ENCODE measurements around the gene MFN1.

MFN1 gene

DNA sequence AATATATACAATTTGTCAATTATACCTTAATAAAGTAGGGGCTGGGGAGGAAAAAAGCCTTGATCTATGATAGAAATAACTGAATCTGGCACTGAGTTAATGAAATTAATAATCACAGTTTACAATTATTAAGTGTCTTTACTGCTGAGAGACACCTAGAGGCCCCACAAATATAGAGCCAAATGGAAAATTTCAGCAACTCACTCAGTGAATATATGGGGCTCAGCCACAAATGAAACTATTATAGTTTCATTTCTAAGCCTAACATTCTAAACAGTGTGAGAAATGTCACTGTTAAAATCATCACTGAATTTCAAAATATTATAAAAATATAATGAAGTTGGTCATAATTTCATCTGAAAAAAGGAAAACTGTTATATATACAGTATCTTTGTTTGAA lies 63.5 kb downstream of the MFN1 start:
- H3K36me3 ChIP-seq (ENCODE audit: insufficient read depth, low read length): peaks cover 69% of the 10 kb centered on the region
- no peak overlapping the region for H3K9ac ChIP-seq (ENCODE audit: low read depth, low read length)
- ATAC-seq (ENCODE audit: insufficient read depth, low read depth): no peak
- DNase-seq: no peak
- H3K4me3 ChIP-seq (ENCODE audit: low read depth in 1 of 2, low read length in 2 of 2): no peak overlapping the region
- no peaks in the 10 kb centered on the region for H3K27me3 ChIP-seq (ENCODE audit: insufficient read depth, low read length, poor library complexity)
- no peaks in the 10 kb centered on the region for H4K20me1 ChIP-seq (ENCODE audit: insufficient read depth, low read length)
- no peaks in the 10 kb centered on the region for H3K4me1 ChIP-seq (ENCODE audit: insufficient read depth, low read length)
- H3K79me2 ChIP-seq (ENCODE audit: insufficient read depth, low read length): no peaks in the 10 kb centered on the region
- no peaks in the 10 kb centered on the region for H3K9me3 ChIP-seq (ENCODE audit: insufficient read depth, low read length, severe bottlenecking)
- TF ChIP-seq, protein P1, sequence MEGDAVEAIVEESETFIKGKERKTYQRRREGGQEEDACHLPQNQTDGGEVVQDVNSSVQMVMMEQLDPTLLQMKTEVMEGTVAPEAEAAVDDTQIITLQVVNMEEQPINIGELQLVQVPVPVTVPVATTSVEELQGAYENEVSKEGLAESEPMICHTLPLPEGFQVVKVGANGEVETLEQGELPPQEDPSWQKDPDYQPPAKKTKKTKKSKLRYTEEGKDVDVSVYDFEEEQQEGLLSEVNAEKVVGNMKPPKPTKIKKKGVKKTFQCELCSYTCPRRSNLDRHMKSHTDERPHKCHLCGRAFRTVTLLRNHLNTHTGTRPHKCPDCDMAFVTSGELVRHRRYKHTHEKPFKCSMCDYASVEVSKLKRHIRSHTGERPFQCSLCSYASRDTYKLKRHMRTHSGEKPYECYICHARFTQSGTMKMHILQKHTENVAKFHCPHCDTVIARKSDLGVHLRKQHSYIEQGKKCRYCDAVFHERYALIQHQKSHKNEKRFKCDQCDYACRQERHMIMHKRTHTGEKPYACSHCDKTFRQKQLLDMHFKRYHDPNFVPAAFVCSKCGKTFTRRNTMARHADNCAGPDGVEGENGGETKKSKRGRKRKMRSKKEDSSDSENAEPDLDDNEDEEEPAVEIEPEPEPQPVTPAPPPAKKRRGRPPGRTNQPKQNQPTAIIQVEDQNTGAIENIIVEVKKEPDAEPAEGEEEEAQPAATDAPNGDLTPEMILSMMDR (IDR thresholded peaks at IDR 0.05; ENCODE audit: borderline replicate concordance, extremely low read depth, low read length, poor library complexity, severe bottlenecking): no peak
- no peak for TF ChIP-seq EZH2 (IDR thresholded peaks at IDR 0.05; ENCODE audit: borderline replicate concordance, low read depth, low read length, severe bottlenecking)
- no peak overlapping the region for H3K4me2 ChIP-seq (ENCODE audit: insufficient read depth, low read length)
- no peak overlapping the region for H2AFZ ChIP-seq (ENCODE audit: low read depth, low read length)
- no peak overlapping the region for H3K27ac ChIP-seq (ENCODE audit: low read length)

DNA sequence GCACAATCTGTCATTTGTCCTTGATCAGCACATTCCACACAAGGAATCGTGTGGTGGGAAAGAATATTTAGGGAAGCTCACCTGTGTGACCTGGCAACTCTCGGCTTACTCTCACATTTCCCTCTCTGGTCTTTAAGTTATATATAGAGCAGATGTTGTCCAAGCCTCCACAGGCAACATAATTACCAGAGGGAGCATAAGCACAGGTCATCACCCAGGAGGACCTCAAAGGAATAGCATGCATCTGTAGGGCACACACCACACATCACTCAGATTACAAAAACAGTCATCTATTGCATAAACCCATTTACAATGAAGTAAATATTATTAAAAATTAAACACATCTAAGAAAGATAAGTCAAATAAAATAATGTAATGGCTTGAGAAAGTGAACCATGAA lies 67.3 kb downstream of the MFN1 start:
- Histone ChIP-seq H3K79me2 (ENCODE audit: insufficient read depth, low read length) (peaks cover 2% of the 10 kb centered on the region; the same call in 1 of the 2 replicates), H3K4me2 (ENCODE audit: insufficient read depth, low read length) (no peak overlapping the region), H3K27me3 (ENCODE audit: insufficient read depth, low read length, poor library complexity) (no peaks in the 10 kb centered on the region), H3K4me3 (ENCODE audit: low read depth in 1 of 2, low read length in 2 of 2) (no peak overlapping the region), H3K4me1 (ENCODE audit: insufficient read depth, low read length) (no peaks in the 10 kb centered on the region), H4K20me1 (ENCODE audit: insufficient read depth, low read length) (no peaks in the 10 kb centered on the region; the same call in 1 of the 2 replicates), H3K36me3 (ENCODE audit: insufficient read depth, low read length) (peaks cover 79% of the 10 kb centered on the region), H2AFZ (ENCODE audit: low read depth, low read length) (no peak overlapping the region), H3K27ac (ENCODE audit: low read length) (no peak overlapping the region), H3K9ac (ENCODE audit: low read depth, low read length) (no peak overlapping the region), H3K9me3 (ENCODE audit: insufficient read depth, low read length, severe bottlenecking) (no peaks in the 10 kb centered on the region)
- ATAC-seq (ENCODE audit: insufficient read depth, low read depth) (no peak), DNase-seq (no peak)
- TF ChIP-seq EZH2 (IDR thresholded peaks at IDR 0.05; ENCODE audit: borderline replicate concordance, low read depth, low read length, severe bottlenecking): no peak
- TF ChIP-seq, protein P1 (IDR thresholded peaks at IDR 0.05; ENCODE audit: borderline replicate concordance, extremely low read depth, low read length, poor library complexity, severe bottlenecking): no peak

DNA sequence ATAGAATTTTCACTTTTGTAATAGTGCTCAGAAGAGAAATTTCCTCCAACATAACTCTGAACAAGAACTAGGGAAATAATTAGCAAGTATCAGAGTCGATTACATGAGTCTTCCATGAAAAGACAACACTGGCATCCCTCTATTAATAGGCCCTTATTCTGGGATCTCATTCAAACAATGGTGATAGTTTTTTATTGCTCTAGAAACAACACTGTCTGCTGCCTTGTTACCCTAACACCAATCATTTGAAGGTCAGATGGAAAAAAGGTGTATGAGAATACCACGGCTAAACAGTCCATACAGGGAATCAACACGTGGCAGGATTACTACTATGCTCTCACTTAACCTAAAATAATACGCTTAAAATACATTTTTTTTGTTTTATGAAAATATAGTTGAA lies 67.9 kb downstream of the MFN1 start:
- no peaks in the 10 kb centered on the region for H3K27me3 ChIP-seq (ENCODE audit: insufficient read depth, low read length, poor library complexity)
- H2AFZ ChIP-seq (ENCODE audit: low read depth, low read length): no peak overlapping the region
- H3K9ac ChIP-seq (ENCODE audit: low read depth, low read length): no peak overlapping the region
- no peaks in the 10 kb centered on the region for H3K9me3 ChIP-seq (ENCODE audit: insufficient read depth, low read length, severe bottlenecking)
- H3K27ac ChIP-seq (ENCODE audit: low read length): no peak overlapping the region
- no peaks in the 10 kb centered on the region for H3K4me1 ChIP-seq (ENCODE audit: insufficient read depth, low read length)
- H3K36me3 ChIP-seq (ENCODE audit: insufficient read depth, low read length): peaks cover 73% of the 10 kb centered on the region
- no peak for TF ChIP-seq EZH2 (IDR thresholded peaks at IDR 0.05; ENCODE audit: borderline replicate concordance, low read depth, low read length, severe bottlenecking)
- TF ChIP-seq, protein P1 (IDR thresholded peaks at IDR 0.05; ENCODE audit: borderline replicate concordance, extremely low read depth, low read length, poor library complexity, severe bottlenecking): no peak
- ATAC-seq (ENCODE audit: insufficient read depth, low read depth): no peak
- peaks cover 2% of the 10 kb centered on the region; the same call in 1 of the 2 replicates for H3K79me2 ChIP-seq (ENCODE audit: insufficient read depth, low read length)
- H4K20me1 ChIP-seq (ENCODE audit: insufficient read depth, low read length): no peaks in the 10 kb centered on the region; the same call in 1 of the 2 replicates
- no peak for DNase-seq
- no peak overlapping the region for H3K4me3 ChIP-seq (ENCODE audit: low read depth in 1 of 2, low read length in 2 of 2)
- H3K4me2 ChIP-seq (ENCODE audit: insufficient read depth, low read length): no peak overlapping the region

DNA sequence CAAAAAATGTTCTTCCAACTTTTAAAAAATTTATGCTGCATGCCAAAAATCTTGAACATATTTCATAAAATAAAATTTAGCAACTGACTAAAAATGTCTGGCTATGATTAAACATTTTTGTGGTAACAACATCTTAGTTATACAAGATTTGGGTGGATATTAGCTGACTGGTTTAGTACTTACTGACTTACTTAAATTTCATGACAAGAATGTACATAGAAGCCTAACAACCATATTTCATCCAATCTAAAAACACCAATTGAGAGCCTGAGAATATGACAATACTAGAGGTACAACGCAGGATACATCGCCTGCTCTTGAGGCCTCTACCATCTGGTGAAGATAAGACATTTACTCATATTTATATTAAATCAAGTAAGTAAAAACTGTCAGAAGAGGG lies 69.2 kb downstream of the MFN1 start:
- no peak overlapping the region for H3K9ac ChIP-seq (ENCODE audit: low read depth, low read length)
- no peaks in the 10 kb centered on the region for H3K27me3 ChIP-seq (ENCODE audit: insufficient read depth, low read length, poor library complexity)
- H2AFZ ChIP-seq (ENCODE audit: low read depth, low read length): no peak overlapping the region
- no peaks in the 10 kb centered on the region for H3K9me3 ChIP-seq (ENCODE audit: insufficient read depth, low read length, severe bottlenecking)
- H3K79me2 ChIP-seq (ENCODE audit: insufficient read depth, low read length): peaks cover 4% of the 10 kb centered on the region
- no peak overlapping the region for H3K4me3 ChIP-seq (ENCODE audit: low read depth in 1 of 2, low read length in 2 of 2)
- no peaks in the 10 kb centered on the region; the same call in 1 of the 2 replicates for H4K20me1 ChIP-seq (ENCODE audit: insufficient read depth, low read length)
- TF ChIP-seq, protein P1 (IDR thresholded peaks at IDR 0.05; ENCODE audit: borderline replicate concordance, extremely low read depth, low read length, poor library complexity, severe bottlenecking): no peak
- TF ChIP-seq EZH2 (IDR thresholded peaks at IDR 0.05; ENCODE audit: borderline replicate concordance, low read depth, low read length, severe bottlenecking): no peak
- H3K36me3 ChIP-seq (ENCODE audit: insufficient read depth, low read length): peaks cover 63% of the 10 kb centered on the region
- no peak overlapping the region for H3K27ac ChIP-seq (ENCODE audit: low read length)
- no peak overlapping the region for H3K4me2 ChIP-seq (ENCODE audit: insufficient read depth, low read length)
- DNase-seq: no peak
- ATAC-seq (ENCODE audit: insufficient read depth, low read depth): no peak
- H3K4me1 ChIP-seq (ENCODE audit: insufficient read depth, low read length): no peaks in the 10 kb centered on the region

Data from DND-41 (cell line).